ENCODE data around the gene ANKS3. TPM values are rescaled to one million over a fixed set of nuclear protein-coding genes. Genes with fewer than 3 reads are reported as not detected.

The ANKS3 gene
- total RNA-seq, 4 donors from 2014 or later, result 11.5 to 36.5 (median 20.0) TPM

DNA sequence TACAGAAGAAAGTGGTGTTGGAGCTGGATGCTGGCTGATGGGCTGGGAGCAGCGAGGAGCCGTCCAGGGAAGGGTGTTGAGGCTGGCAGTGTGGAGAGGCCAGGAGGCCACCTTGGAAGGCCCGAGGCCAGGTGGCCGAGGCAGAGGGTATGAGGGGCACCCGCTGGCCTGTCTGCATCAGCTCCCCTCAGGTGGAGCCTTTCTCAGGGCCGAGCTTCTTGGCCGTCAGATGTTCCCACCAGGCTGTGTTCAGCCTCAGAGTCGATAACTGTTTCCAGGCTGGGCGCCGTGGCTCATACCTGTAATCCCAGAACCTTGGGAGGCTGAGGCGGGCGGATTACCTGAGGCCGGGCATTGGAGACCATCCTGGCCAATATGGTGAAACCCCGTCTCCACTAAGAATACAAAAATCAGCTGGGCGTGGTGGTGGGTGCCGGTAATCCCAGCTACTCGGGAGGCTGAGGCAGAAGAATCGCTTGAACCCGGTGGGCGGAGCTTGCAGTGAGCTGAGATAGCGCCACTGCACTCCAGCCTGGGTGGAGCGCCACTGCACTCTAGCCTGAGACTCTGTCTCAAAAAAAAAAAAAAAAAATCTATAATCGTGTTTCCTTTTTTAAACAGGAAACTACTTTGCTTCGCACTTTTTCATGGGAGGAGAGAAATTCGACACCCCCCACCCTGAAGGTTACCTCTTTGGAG is 84.2 kb downstream of the ANKS3 start:
- WGBS, result 89% methylated on average over 25 of the region's 25 CpGs
- no peaks in the 10 kb centered on the region for H3K9me3 ChIP-seq
- H3K36me3 ChIP-seq, result peaks cover 49% of the 10 kb centered on the region
- H3K4me1 ChIP-seq, result peaks cover 4% of the 10 kb centered on the region
- no peaks in the 10 kb centered on the region for H3K27me3 ChIP-seq
- no peak for DNase-seq (ENCODE audit: low spot score in 2 of 2)
- TF ChIP-seq POLR2A (IDR thresholded peaks at IDR 0.05) (no peak), EP300 (IDR thresholded peaks at IDR 0.05) (no peak), POLR2AphosphoS5 (IDR thresholded peaks at IDR 0.05) (no peak), CTCF (IDR thresholded peaks at IDR 0.05) (no peak)
- H3K27ac ChIP-seq, result no peak overlapping the region
- no peak overlapping the region for H3K4me3 ChIP-seq

DNA sequence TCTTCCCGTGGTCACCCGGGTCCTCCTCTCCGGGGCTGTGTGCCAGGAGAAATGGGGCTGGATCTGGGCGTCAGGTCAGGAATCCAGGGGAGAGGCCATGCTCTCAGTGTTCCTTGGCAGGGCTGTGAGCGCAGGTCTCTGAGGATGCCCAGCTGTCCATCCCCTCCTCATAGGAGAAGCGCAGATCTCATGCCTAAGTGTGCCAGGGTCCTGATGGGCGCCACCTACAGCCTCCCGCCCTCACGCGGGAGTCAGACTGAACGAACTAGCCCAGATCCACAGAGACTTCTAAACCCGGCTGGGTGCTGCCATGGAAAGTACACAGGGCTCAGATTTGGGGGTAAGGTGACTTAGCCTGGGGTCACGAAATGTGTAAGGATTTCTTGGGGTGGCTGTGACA is 85.2 kb downstream of the ANKS3 start:
- Histone ChIP-seq H3K4me1 (peaks cover 4% of the 10 kb centered on the region), H3K36me3 (peaks cover 40% of the 10 kb centered on the region), H3K4me3 (no peak overlapping the region), H3K9me3 (no peaks in the 10 kb centered on the region), H3K27ac (no peak overlapping the region), H3K27me3 (no peaks in the 10 kb centered on the region)
- 88% methylated on average over 13 of the region's 13 CpGs for WGBS
- TF ChIP-seq POLR2A (IDR thresholded peaks at IDR 0.05), result no peak
- TF ChIP-seq EP300 (IDR thresholded peaks at IDR 0.05), result no peak
- no peak for TF ChIP-seq POLR2AphosphoS5 (IDR thresholded peaks at IDR 0.05)
- TF ChIP-seq CTCF (IDR thresholded peaks at IDR 0.05), result no peak
- no peak for DNase-seq (ENCODE audit: low spot score in 2 of 2)

- Histone ChIP-seq H3K9me3 (no peaks in the 10 kb centered on the region), H3K36me3 (peaks cover 28% of the 10 kb centered on the region), H3K4me3 (no peak overlapping the region), H3K27me3 (no peaks in the 10 kb centered on the region), H3K27ac (no peak overlapping the region), H3K4me1 (peaks cover 4% of the 10 kb centered on the region)
- TF ChIP-seq POLR2AphosphoS5 (IDR thresholded peaks at IDR 0.05) (no peak), CTCF (IDR thresholded peaks at IDR 0.05) (no peak), POLR2A (IDR thresholded peaks at IDR 0.05) (no peak), EP300 (IDR thresholded peaks at IDR 0.05) (no peak)
- WGBS, result 94% methylated on average over 7 of the region's 8 CpGs
- no peak for DNase-seq (ENCODE audit: low spot score in 2 of 2)
Measured at GRCh38 chr16:4647644-4647980, 86.5 kb downstream of the ANKS3 start.

- H3K27me3 ChIP-seq, result no peaks in the 10 kb centered on the region
- WGBS, result 92% methylated on average over 15 of the region's 22 CpGs
- H3K36me3 ChIP-seq, result peaks cover 21% of the 10 kb centered on the region
Measured at GRCh38 chr16:4646773-4647643, 87.1 kb downstream of the ANKS3 start.

More at GRCh38 chr16:4646773-4647643, 87.1 kb downstream of the ANKS3 start:
- no peak overlapping the region for H3K27ac ChIP-seq
- no peak overlapping the region for H3K4me3 ChIP-seq
- TF ChIP-seq CTCF (IDR thresholded peaks at IDR 0.05) (no peak), POLR2AphosphoS5 (IDR thresholded peaks at IDR 0.05) (no peak), EP300 (IDR thresholded peaks at IDR 0.05) (no peak), POLR2A (IDR thresholded peaks at IDR 0.05) (no peak)
- DNase-seq (ENCODE audit: low spot score in 2 of 2), result no peak
- peaks cover 4% of the 10 kb centered on the region for H3K4me1 ChIP-seq
- H3K9me3 ChIP-seq, result no peaks in the 10 kb centered on the region

Other genes starting within 250 kb of the ANKS3 start
- gene CDIP1, start 195.5 kb downstream of the ANKS3 start, total RNA-seq, result 10 to 100 TPM; 14.7 to 30.0 (median 21.3) TPM
- gene C16orf96, start 177.9 kb downstream of the ANKS3 start, total RNA-seq, result 1 to 10 TPM in 1 of 4 donors, under 1 TPM in 3; 0.15 to 1.2 (median 0.33) TPM
- 10 to 100 TPM; 11.5 to 29.7 (median 15.2) TPM for gene UBALD1, start 119.4 kb downstream of the ANKS3 start, total RNA-seq
- 10 to 100 TPM; 30.8 to 58.2 (median 44.8) TPM for gene MGRN1, start 109.4 kb downstream of the ANKS3 start, total RNA-seq
- 10 to 100 TPM; 19.9 to 32.7 (median 24.6) TPM for gene NUDT16L1, start 40.7 kb downstream of the ANKS3 start, total RNA-seq
- gene DNAAF8, start 266 bp upstream of the ANKS3 start, total RNA-seq, result 1 to 10 TPM in 2 of 4 donors, under 1 TPM in 1, not detected in 1; 0.36 to 1.7 (median 1.4) TPM
- 10 to 100 TPM in 2 of 4 donors, 1 to 10 TPM in 2; 7.9 to 17.6 (median 12.4) TPM for gene ZNF500, start 32.9 kb upstream of the ANKS3 start, total RNA-seq
- not detected for gene SEPTIN12, start 54.1 kb upstream of the ANKS3 start, total RNA-seq
- 10 to 100 TPM in 3 of 4 donors, not detected in 1; 10.1 to 20.9 (median 18.7) TPM for gene SMIM22, start 61.1 kb upstream of the ANKS3 start, total RNA-seq
- 10 to 100 TPM in 3 of 4 donors, 1 to 10 TPM in 1; 9.8 to 16.1 (median 12.2) TPM for gene ROGDI, start 68.4 kb upstream of the ANKS3 start, total RNA-seq
- 10 to 100 TPM; 42.2 to 76.0 (median 50.7) TPM for gene GLYR1, start 113.0 kb upstream of the ANKS3 start, total RNA-seq
- gene UBN1, start 113.2 kb upstream of the ANKS3 start, total RNA-seq, result 10 to 100 TPM; 25.7 to 43.9 (median 38.6) TPM
- 100 to 1,000 TPM; 304 to 377 (median 350) TPM for gene PPL, start 202.9 kb upstream of the ANKS3 start, total RNA-seq
- 1 to 10 TPM; 1.0 to 1.8 (median 1.4) TPM for gene SEC14L5, start 224.1 kb upstream of the ANKS3 start, total RNA-seq